ENCODE measurements around the gene OGFR. TPM values are rescaled to one million over a fixed set of nuclear protein-coding genes. Genes with fewer than 3 reads are reported as not detected.

Gene OGFR
- total RNA-seq, 1 donor from 2014 or later, result 43.7 TPM

GRCh38 chr20:62779417-62779685 lies 25.3 kb upstream of the OGFR start:
- no peaks in the 10 kb centered on the region for H3K4me1 ChIP-seq
- H3K36me3 ChIP-seq, result no peaks in the 10 kb centered on the region
- intact Hi-C loops (cut with DNase I), result no loop called here
- DNase-seq (ENCODE audit: extremely low spot score in 2 of 2), result no peak
- no peaks in the 10 kb centered on the region for H3K27me3 ChIP-seq
- H3K9me3 ChIP-seq, result no peaks in the 10 kb centered on the region
- H3K27ac ChIP-seq, result no peak overlapping the region
- TF ChIP-seq CTCF (IDR thresholded peaks at IDR 0.05) (no peak), POLR2AphosphoS5 (IDR thresholded peaks at IDR 0.05; ENCODE audit: insufficient read depth in 1 of 2, low read depth in 1 of 2) (no peak), POLR2A (IDR thresholded peaks at IDR 0.05) (no peak)
- no peak overlapping the region for H3K4me3 ChIP-seq

- no peak overlapping the region for H3K27ac ChIP-seq
- no peak for TF ChIP-seq POLR2AphosphoS5 (IDR thresholded peaks at IDR 0.05; ENCODE audit: insufficient read depth in 1 of 2, low read depth in 1 of 2)
- TF ChIP-seq POLR2A (IDR thresholded peaks at IDR 0.05), result no peak
- TF ChIP-seq CTCF (IDR thresholded peaks at IDR 0.05), result no peak
- no peak for DNase-seq (ENCODE audit: extremely low spot score in 2 of 2)
- no peaks in the 10 kb centered on the region for H3K4me1 ChIP-seq
- intact Hi-C loops (cut with DNase I), result no loop called here
- H3K4me3 ChIP-seq, result no peak overlapping the region
- H3K9me3 ChIP-seq, result no peaks in the 10 kb centered on the region
- no peaks in the 10 kb centered on the region for H3K27me3 ChIP-seq
- no peaks in the 10 kb centered on the region for H3K36me3 ChIP-seq
Measured at GRCh38 chr20:62780204-62780603, 24.4 kb upstream of the OGFR start.

- H3K27ac ChIP-seq, result no peak overlapping the region
- intact Hi-C loops (cut with DNase I), result no loop called here
- H3K4me1 ChIP-seq, result no peaks in the 10 kb centered on the region
- no peak for DNase-seq (ENCODE audit: extremely low spot score in 2 of 2)
- TF ChIP-seq POLR2A (IDR thresholded peaks at IDR 0.05) (no peak), CTCF (IDR thresholded peaks at IDR 0.05) (no peak), POLR2AphosphoS5 (IDR thresholded peaks at IDR 0.05; ENCODE audit: insufficient read depth in 1 of 2, low read depth in 1 of 2) (no peak)
- no peaks in the 10 kb centered on the region for H3K36me3 ChIP-seq
- H3K9me3 ChIP-seq, result no peaks in the 10 kb centered on the region
- no peaks in the 10 kb centered on the region for H3K27me3 ChIP-seq
- H3K4me3 ChIP-seq, result no peak overlapping the region
Measured at GRCh38 chr20:62780696-62781095, 23.9 kb upstream of the OGFR start.

GRCh38 chr20:62782149-62782892 lies 22.3 kb upstream of the OGFR start:
- Histone ChIP-seq H3K27ac (no peak overlapping the region), H3K4me1 (no peaks in the 10 kb centered on the region), H3K27me3 (no peaks in the 10 kb centered on the region), H3K4me3 (no peak overlapping the region), H3K36me3 (no peaks in the 10 kb centered on the region), H3K9me3 (no peaks in the 10 kb centered on the region)
- intact Hi-C loops (cut with DNase I), result no loop called here
- DNase-seq (ENCODE audit: extremely low spot score in 2 of 2), result no peak
- TF ChIP-seq POLR2AphosphoS5 (IDR thresholded peaks at IDR 0.05; ENCODE audit: insufficient read depth in 1 of 2, low read depth in 1 of 2) (no peak), POLR2A (IDR thresholded peaks at IDR 0.05) (no peak), CTCF (IDR thresholded peaks at IDR 0.05) (no peak)

- Histone ChIP-seq H3K27me3 (no peaks in the 10 kb centered on the region), H3K36me3 (no peaks in the 10 kb centered on the region), H3K27ac (no peak overlapping the region), H3K4me1 (no peaks in the 10 kb centered on the region), H3K4me3 (no peak overlapping the region), H3K9me3 (no peaks in the 10 kb centered on the region)
- intact Hi-C loops (cut with DNase I), result no loop called here
- no peak for DNase-seq (ENCODE audit: extremely low spot score in 2 of 2)
- TF ChIP-seq POLR2AphosphoS5 (IDR thresholded peaks at IDR 0.05; ENCODE audit: insufficient read depth in 1 of 2, low read depth in 1 of 2) (no peak), POLR2A (IDR thresholded peaks at IDR 0.05) (no peak), CTCF (IDR thresholded peaks at IDR 0.05) (no peak)
Measured at GRCh38 chr20:62782893-62783278, 21.7 kb upstream of the OGFR start.

All from vagina (tissue), 2 donors.